H7 (cell line): Measurements from ENCODE around the gene ZBTB45. TPM values are rescaled to one million over a fixed set of nuclear protein-coding genes. Genes with fewer than 3 reads are reported as not detected.
A peak's percentile ranks its signal among the peaks of the same experiment; 100 is the strongest.

Source experiments
- DNase-seq: peaks from one replicate; pipeline ENCODE4 v3.0.0; 2012
- H3K27me3 ChIP-seq: 2 replicates; pipeline ENCODE4 v1.6.0; 2011; ENCODE audit warnings: mild to moderate bottlenecking, low read length; ENCODE audit not compliant: control insufficient read depth, insufficient read depth
- H3K36me3 ChIP-seq: replicated peaks from 2 replicates; pipeline ENCODE4 v1.5.1; 2011; ENCODE audit warnings: low read length; ENCODE audit not compliant: control insufficient read depth, insufficient read depth
- H3K4me3 ChIP-seq: 2 replicates; pipeline ENCODE4 v1.5.1; 2011; ENCODE audit warnings: low read depth, mild to moderate bottlenecking, control low read depth, low read length, moderate library complexity; ENCODE audit not compliant: insufficient read depth
- total RNA-seq: library from RNA; depleted of rRNA; stranded (reverse); fragments of >200 nt; shearing (Covaris generic); gene quantifications from 2 replicates; pipeline ENCODE4 v1.2.3, GENCODE V29; 2014; rRNA removed

Gene ZBTB45
- total RNA-seq = 12.6 and 20.4 TPM in 2 replicates

DNA sequence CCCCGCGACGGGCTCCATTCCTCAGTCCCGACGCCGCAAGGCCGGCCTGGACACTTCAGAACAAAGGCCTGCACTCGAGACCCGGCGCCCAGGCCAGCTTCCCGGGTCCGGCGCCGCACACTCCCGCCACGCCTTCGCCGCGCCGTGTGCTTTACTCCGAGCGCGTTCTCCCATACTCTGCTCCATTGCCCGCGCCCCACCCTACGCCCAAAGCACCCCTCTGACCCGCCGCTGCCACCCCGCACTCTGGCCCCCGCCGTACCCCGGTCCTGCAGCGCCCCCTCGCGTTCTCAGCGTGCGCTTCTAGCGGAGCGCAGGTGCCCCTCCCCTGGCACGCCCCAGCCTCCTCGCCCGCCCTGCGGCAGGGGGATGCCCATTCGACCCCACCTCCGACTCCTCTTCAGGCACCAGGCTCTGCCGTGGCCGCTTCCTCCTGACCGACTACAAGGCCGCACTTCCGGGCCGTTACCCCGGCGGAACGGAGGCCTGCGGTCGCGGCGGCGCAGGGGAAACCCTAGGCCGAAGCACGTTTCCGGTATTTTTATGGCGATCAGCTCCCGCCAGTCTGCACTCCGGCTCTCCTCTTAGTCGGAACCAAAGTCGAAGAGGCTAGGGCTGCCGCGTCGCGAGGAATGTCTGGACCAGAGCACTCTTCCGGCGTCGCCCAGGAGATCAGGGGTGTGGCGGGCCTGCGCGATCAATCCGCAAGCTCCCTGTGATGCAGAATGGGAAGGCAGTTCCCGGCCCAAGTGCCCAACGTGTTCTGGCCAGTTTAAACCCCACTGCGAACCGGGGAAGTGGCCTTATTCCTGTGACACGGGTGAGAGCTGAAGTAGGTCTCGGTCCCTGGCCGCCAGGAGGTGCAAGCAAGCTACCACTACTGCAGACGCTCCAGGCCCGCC, at the start of gene ZBTB45:
Gene ZBTB45 (minus strand): TSS at position 456 of the 902 bp plus-strand sequence. CDS start 2,137 bp downstream, outside the sequence.
- H3K4me3 ChIP-seq = peak within 1 kb of the TSS; percentile 83
- H3K36me3 ChIP-seq = no peaks in the 10 kb centered on the region; the same call in 1 of the 2 replicates
- no peaks in the 10 kb centered on the region for H3K27me3 ChIP-seq
- peak; percentile 98 for DNase-seq

DNA sequence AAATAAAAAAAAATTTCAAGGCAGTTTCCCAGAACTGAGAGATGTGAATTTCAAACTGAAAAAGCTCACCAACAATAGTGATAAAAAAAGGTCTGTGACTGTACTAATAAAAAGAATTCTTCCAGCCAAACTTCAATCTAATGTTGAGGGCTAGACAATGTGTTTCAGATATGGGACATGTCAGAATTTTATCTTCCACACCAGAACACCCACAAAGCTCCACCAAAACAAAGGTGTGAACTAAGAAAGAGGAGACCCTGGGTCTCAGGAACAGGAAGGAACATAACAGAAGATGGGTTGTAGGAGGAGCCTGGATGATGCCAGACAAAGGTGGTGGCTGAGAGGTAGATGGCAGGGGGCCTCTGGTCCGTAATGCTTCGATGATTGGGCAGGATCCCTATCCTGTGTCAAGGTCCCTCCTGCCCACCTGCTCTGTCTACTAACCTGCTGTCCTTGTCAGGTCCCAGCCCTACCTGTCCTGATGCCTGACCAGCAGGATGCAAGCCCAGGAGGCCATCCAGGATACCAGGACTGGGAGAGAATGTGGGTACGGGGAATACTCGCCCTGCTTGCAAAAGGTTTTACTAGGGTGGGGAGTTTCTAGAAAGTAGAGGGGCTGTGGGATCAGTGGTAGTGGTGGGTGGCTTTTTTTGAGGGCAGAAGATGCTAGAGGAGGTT, 49.0 kb upstream of the ZBTB45 start:
- Histone ChIP-seq H3K27me3 (no peaks in the 10 kb centered on the region), H3K36me3 (peaks cover 4% of the 10 kb centered on the region), H3K4me3 (no peak overlapping the region)
- peak; percentile 20 for DNase-seq

DNA sequence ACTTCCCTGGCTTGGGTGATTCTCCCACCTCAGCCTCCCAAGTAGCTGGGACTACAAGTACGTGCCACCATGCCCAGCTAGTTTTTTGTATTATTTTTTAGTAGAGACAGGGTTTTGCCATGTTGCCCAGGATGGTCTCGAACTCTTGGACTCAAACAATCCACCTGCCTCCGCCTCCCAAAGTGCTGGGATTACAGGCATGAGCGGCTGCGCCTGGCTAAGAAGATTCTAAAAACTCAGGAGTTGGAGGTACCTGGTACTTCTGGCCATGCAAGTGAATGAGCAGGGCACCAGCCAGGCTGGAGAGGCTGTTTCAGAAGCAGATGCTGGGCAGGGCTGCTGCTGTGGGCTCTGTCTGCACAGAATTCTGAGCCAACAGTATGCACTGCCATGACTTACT, 47.4 kb upstream of the ZBTB45 start:
- Histone ChIP-seq H3K27me3 (no peaks in the 10 kb centered on the region), H3K4me3 (no peak overlapping the region), H3K36me3 (peaks cover 4% of the 10 kb centered on the region)
- DNase-seq = no peak

DNA sequence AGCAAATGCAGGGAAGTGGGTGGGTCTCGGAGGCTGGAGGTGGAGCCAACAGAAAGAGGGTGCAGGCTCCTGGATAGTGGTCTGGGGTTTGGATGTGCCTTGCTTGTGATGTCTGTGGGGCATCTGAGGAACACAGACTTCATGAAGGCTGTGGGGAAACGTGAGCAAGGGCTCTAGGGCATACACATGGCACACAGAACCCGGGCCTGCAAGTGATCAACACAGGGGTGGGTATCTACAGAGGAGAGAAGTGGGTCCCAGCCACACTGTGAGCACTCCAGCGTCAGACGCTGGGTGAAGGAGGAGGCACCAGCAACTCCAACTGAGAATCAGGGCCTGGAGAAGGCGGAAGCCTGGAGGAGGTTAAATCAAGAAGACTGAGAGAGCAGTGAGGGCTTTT, 44.2 kb upstream of the ZBTB45 start:
- Histone ChIP-seq H3K4me3 (no peak overlapping the region), H3K36me3 (peaks cover 3% of the 10 kb centered on the region; the same call in 1 of the 2 replicates), H3K27me3 (no peaks in the 10 kb centered on the region)
- DNase-seq = no peak

DNA sequence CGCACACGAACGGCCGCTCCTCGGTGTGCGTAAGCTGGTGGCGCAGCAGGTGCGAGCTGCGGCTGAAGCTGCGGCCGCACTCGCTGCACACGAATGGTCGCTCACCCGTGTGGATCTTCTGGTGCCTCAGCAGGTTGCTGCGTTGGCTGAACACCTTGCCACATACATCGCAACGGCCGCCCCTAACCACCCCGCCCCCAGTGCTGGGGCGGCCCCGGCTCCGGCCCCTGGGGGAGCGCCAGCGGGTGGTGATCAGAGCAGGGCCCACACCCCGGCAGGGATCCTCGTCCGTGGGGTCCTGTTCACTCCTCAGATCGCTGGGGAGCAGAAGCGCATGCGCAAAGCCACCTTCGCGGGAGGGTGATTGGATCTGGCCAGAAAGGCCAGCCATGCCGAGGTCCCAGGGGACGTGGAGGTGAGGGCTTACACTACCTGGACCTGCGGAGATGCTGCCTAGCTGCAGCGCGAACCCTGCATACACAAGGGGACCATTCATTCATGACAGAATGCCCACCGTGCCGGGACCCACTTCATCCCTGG, 43.5 kb upstream of the ZBTB45 start:
- DNase-seq = peak; percentile 81
- peaks cover 3% of the 10 kb centered on the region; the same call in 1 of the 2 replicates for H3K36me3 ChIP-seq
- H3K27me3 ChIP-seq = no peaks in the 10 kb centered on the region
- H3K4me3 ChIP-seq = no peak overlapping the region

DNA sequence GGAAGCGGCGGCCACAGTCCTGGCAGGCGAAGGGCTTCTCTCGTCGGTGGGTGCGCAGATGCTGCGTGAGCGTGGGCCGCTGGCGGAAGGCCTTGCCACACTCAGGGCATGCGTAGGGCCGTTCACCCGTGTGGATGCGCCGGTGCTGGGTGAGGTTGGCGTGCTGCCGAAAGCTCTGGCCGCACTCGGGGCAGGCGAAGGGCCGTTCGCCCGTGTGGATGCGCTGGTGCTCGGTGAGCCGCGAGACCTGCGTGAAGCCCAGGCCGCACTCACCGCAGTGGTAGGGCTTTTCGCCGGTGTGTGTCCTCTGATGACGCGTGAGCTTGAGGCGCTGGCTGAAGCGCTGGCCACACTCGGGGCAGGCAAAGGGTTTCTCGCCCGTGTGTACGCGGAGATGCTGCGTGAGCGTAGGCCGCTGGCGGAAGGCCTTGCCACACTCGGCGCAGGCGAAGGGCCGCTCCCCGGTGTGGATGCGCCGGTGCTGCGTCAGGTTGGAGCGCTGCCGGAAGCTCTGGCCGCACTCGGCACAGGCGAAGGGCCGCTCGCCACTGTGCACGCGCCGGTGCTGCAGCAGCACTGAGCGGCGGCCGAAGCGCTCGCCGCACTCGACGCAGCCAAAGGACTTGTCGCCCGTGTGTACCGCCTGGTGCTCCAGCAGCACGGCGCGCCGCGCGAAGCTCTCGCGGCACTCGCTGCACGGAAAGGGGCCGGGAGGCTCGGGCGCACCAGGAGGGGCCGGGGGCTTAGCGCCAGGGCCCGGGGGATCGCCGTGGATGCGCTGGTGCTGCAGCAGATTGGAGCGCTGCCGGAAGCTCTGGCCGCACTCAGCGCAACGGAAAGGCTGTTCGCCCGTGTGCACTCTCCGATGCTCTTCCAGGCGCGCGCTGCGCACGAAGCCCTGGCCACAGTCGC, 42.8 kb upstream of the ZBTB45 start:
- H3K4me3 ChIP-seq = no peak overlapping the region
- peak; percentile 81 for DNase-seq

DNA sequence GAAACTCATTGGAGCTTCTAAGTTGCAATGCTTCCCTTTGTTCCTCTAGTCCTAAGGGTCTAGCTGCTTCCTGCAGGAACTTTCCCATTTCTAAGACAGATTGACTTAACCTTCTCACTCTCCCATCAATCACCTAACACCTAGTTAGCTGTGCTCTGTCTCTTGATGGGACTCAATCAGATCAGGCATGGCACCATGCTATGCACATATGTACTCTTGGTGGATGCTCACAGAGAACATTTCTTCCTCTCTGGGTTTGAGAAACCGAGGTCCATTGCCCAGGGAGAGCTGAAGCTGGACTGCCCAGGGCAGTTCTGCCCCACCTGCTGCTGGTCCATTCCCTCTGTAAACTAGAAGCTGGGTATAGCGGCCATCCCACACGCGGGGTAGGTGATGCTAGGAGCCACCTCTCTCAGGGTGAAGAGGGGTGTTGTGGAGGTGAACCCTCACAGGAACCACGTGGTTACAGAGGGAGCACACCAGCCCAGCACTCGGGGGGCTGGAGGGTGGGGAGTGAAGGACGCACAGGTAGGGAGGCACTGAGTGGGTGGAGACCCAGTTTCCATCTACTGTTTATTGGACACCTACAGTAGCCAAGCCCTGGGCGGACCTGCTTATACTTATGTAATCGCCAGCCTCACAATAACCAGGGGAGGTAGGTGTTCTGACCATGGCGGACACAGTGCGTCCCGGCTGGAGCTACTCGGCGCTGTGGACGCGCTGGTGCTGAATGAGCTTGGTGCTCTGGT, 41.9 kb upstream of the ZBTB45 start:
- no peak for DNase-seq
- H3K27me3 ChIP-seq = no peaks in the 10 kb centered on the region
- H3K4me3 ChIP-seq = no peak overlapping the region
- peaks cover 5% of the 10 kb centered on the region for H3K36me3 ChIP-seq

More for the DNA sequence above, 42.8 kb upstream of the ZBTB45 start:
- Histone ChIP-seq H3K36me3 (peaks cover 3% of the 10 kb centered on the region; the same call in 1 of the 2 replicates), H3K27me3 (no peaks in the 10 kb centered on the region)

DNA sequence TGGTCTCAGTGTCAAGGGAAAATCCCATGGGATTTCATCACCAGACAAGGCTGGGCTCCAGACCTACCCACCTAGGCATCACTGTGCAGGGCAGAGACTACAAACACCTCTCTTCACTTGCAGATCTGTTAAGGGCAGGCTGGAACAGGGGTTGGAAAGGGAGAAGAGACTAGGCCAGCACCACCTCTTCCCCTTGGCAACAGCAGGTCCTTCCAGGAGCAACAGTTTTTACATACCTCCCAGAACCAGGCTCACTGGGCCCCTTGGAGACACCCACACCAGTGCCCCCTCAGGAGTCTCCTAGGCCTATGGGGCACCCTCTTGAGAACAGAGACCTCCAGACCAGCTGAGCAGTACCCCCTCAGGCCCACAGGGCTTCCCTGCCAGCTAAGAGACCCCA, 41.3 kb upstream of the ZBTB45 start:
- peaks cover 11% of the 10 kb centered on the region for H3K36me3 ChIP-seq
- no peak overlapping the region for H3K4me3 ChIP-seq
- no peak for DNase-seq
- H3K27me3 ChIP-seq = no peaks in the 10 kb centered on the region

DNA sequence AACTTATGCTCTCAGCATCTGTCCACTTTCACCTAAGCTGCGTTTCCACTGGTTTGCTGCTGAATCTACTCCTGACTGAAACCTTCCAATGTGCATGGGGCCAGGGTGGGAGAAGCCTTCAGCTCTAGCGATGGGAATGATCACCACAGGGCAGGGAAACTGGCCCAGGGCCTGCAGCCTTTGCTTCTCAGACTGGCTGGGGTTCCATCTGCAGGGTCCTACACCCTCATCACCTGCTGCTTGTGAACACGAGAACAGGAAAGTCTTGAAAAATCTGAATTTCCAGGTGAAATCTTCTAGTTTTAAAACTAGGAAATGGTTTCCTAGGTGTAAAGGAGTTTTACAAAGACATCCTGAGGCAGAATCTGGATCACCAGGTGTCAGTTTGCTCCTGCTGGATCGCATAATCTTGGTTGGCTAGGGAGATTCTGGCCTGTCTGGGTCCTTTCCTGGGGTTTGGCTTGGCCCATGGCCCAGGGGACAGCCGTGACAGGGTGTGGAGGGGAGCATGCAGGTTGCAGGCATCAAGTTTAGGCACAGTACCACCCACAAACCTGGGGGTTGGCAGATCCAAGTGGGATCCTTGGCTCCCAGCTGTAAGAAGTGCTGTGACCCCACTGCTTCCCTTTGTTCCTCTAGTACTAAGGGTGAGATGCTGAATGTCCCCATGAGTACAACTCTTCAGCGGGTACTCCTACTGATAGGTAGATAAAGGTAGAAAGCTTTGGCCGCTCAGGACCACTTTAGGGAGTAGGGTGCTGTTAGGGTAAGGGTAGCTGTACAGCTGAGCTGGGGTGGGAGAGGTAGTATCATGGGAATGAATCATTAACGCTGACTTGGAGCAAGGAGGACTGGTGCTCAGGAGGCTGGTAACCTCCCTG, 40.6 kb upstream of the ZBTB45 start:
- Histone ChIP-seq H3K36me3 (peaks cover 11% of the 10 kb centered on the region), H3K27me3 (no peaks in the 10 kb centered on the region), H3K4me3 (peak overlapping the region; percentile 79)
- DNase-seq = no peak

DNA sequence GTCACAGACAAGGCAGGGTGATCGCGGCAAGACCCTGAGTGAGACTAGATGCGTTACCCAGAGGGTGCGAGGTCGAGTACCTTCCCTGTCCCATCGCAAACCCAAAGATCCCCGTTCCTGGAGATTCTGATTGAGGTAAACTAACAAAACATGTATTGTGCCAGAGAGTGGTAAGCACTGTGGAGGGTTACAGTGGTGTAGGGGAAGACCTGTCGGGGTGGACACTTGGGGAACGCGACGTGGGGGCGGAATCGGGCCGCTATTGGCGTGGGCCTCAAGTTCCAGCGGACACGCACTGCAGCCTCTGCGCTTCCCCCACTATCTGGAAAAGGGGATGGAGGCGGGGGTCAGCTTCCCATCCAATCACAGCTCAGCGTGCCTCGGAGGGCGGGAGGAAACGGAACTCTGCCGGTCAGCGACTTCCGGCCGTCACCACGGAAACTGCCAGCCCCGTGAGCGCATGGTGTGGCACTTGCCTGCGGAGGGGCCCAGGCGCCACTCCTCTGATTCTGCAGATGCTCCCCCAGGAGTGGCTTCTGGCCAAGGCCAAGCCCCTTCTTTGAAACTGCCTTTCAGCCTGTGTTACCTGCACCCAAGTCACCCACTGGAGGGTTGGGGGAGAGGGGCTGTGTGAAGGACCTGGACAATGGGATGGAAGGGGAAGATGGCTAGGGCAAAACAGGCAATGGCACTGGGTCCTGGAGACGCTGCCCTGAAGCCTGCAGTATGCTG, 39.8 kb upstream of the ZBTB45 start:
- DNase-seq = peak; percentile 99
- no peaks in the 10 kb centered on the region for H3K27me3 ChIP-seq
- peaks cover 11% of the 10 kb centered on the region for H3K36me3 ChIP-seq
- peak overlapping the region; percentile 79 for H3K4me3 ChIP-seq

DNA sequence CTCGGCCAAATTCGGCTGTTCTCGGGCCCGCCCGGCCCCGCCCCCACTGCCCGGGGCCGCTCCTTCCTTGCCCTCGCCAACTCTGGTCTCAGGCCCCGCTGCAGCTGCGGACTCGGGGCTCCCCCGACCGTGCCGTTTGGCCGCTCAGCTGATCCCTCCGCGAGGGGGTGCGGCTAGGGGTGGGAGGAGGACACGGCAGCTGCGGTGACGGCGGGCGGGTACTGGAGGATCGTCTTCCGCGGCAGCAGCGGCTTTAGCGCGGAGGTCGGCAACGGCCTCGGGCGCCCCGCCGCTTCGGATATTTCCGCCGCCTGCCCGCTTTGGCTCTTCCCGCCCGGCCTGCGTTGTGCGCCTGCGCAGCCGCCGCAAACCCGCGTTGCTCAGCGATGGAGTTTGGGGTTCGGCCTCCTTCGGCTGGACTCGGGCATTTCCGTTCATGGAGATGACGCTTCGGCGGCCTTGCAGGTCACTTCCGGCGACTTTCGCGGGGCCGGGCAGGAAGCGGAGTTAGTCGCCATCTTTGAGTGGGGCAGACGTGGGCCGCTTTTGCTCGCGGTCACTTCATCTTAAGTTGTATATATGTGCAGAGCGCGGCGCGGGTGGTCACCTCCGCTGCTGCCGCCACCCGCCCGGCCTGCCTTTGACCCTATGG, 39.1 kb upstream of the ZBTB45 start:
- H3K27me3 ChIP-seq = no peaks in the 10 kb centered on the region
- peaks cover 12% of the 10 kb centered on the region for H3K36me3 ChIP-seq
- DNase-seq = peak; percentile 98
- peak overlapping the region; percentile 79 for H3K4me3 ChIP-seq
